OCI-LY1 (cell line): ENCODE data around the gene NEDD4L.

Experiments
- EZH2 ChIP-seq: fragments of 200-600 bp; sonication (generic), shearing (Covaris generic); IDR thresholded peaks from 2 replicates; pipeline ENCODE4 v1.8.0; 2017; ENCODE audit warnings: borderline replicate concordance, mixed run types, mild to moderate bottlenecking, antibody characterized with exemption, low read length, moderate library complexity, mixed read lengths
- TF ChIP-seq, protein P1 (sequence below): fragments of 200-600 bp; sonication (generic), shearing (Covaris generic); IDR thresholded peaks from 2 replicates; pipeline ENCODE4 v1.5.1; 2017; ENCODE audit warnings: mild to moderate bottlenecking, antibody characterized with exemption, low read length, moderate library complexity, mixed read lengths

GRCh38 chr18:58095222-58095621 is 51.2 kb downstream of the NEDD4L start:
- TF ChIP-seq, protein P1, sequence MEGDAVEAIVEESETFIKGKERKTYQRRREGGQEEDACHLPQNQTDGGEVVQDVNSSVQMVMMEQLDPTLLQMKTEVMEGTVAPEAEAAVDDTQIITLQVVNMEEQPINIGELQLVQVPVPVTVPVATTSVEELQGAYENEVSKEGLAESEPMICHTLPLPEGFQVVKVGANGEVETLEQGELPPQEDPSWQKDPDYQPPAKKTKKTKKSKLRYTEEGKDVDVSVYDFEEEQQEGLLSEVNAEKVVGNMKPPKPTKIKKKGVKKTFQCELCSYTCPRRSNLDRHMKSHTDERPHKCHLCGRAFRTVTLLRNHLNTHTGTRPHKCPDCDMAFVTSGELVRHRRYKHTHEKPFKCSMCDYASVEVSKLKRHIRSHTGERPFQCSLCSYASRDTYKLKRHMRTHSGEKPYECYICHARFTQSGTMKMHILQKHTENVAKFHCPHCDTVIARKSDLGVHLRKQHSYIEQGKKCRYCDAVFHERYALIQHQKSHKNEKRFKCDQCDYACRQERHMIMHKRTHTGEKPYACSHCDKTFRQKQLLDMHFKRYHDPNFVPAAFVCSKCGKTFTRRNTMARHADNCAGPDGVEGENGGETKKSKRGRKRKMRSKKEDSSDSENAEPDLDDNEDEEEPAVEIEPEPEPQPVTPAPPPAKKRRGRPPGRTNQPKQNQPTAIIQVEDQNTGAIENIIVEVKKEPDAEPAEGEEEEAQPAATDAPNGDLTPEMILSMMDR, result no peak
- TF ChIP-seq EZH2, result no peak
